ENCODE data around the gene PTP4A1. TPM values are rescaled to one million over a fixed set of nuclear protein-coding genes. Genes with fewer than 3 reads are reported as not detected.
A peak's percentile ranks its signal among the peaks of the same experiment; 100 is the strongest.

The PTP4A1 gene
- total and polyA plus RNA-seq, 2 of the 13 experiments (the other 11 are each of a cell fraction or from before 2014, with no cell fraction given) = 141 to 376 TPM

- peak; percentile 100 for TF ChIP-seq HNF4G (IDR thresholded peaks at IDR 0.05; ENCODE audit: borderline replicate concordance, low read depth, low read length)
- TF ChIP-seq HNF4G (CRISPR knock-in tag; IDR thresholded peaks at IDR 0.05; ENCODE audit: borderline replicate concordance, low read depth) = peak; percentile 96
- TF ChIP-seq, protein P1, sequence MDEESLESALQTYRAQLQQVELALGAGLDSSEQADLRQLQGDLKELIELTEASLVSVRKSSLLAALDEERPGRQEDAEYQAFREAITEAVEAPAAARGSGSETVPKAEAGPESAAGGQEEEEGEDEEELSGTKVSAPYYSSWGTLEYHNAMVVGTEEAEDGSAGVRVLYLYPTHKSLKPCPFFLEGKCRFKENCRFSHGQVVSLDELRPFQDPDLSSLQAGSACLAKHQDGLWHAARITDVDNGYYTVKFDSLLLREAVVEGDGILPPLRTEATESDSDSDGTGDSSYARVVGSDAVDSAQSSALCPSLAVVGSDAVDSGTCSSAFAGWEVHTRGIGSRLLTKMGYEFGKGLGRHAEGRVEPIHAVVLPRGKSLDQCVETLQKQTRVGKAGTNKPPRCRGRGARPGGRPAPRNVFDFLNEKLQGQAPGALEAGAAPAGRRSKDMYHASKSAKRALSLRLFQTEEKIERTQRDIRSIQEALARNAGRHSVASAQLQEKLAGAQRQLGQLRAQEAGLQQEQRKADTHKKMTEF (CRISPR knock-in tag; IDR thresholded peaks at IDR 0.05) = peak; percentile 69; the same call in 1 of the 2 replicates
- no peak for TF ChIP-seq KDM2A (CRISPR knock-in tag; IDR thresholded peaks at IDR 0.05; ENCODE audit: borderline replicate concordance, low read depth)
- TF ChIP-seq NR2F2 (IDR thresholded peaks at IDR 0.05; ENCODE audit: borderline replicate concordance, low read depth) = peak; percentile 15; the same call in 1 of the 2 replicates
- no peak for TF ChIP-seq CAMTA2 (CRISPR knock-in tag; IDR thresholded peaks at IDR 0.05; ENCODE audit: borderline replicate concordance)
- no peak for TF ChIP-seq ZNF687 (CRISPR knock-in tag; IDR thresholded peaks at IDR 0.05)
- TF ChIP-seq ARHGAP35 (CRISPR knock-in tag; IDR thresholded peaks at IDR 0.05; ENCODE audit: borderline replicate concordance) = no peak
- TF ChIP-seq ISL2 (CRISPR knock-in tag; IDR thresholded peaks at IDR 0.05) = peak; percentile 73
- TF ChIP-seq, protein P2, sequence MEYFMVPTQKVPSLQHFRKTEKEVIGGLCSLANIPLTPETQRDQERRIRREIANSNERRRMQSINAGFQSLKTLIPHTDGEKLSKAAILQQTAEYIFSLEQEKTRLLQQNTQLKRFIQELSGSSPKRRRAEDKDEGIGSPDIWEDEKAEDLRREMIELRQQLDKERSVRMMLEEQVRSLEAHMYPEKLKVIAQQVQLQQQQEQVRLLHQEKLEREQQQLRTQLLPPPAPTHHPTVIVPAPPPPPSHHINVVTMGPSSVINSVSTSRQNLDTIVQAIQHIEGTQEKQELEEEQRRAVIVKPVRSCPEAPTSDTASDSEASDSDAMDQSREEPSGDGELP (IDR thresholded peaks at IDR 0.05; ENCODE audit: borderline replicate concordance, low read depth) = peak; percentile 61; the same call in 1 of the 2 replicates
- TF ChIP-seq NFIC (IDR thresholded peaks at IDR 0.05; ENCODE audit: low read length) = peak; percentile 87; the same call in 1 of the 2 replicates
- peak; percentile 77; the same call in 1 of the 2 replicates for TF ChIP-seq MLX (CRISPR knock-in tag; IDR thresholded peaks at IDR 0.05)
- TF ChIP-seq ZNF710 (CRISPR knock-in tag; IDR thresholded peaks at IDR 0.05; ENCODE audit: borderline replicate concordance) = no peak
- peak; percentile 60; the same call in 1 of the 2 replicates for TF ChIP-seq HOXA3 (CRISPR knock-in tag; IDR thresholded peaks at IDR 0.05)
- TF ChIP-seq ZNF18 (CRISPR knock-in tag; IDR thresholded peaks at IDR 0.05; ENCODE audit: insufficient replicate concordance) = peak; percentile 47
- peak; percentile 85 for TF ChIP-seq SAP130 (CRISPR knock-in tag; IDR thresholded peaks at IDR 0.05; ENCODE audit: low read depth)
These were observed 7.1 kb upstream of the PTP4A1 start (continued) for GRCh38 chr6:63565058-63565726.
